ENCODE measurements around the gene ABCA6.
"Not testable (repeated sequence)": the region's sequence is repeated elsewhere in the genome, so short reads cannot be mapped to it uniquely, and the experiment has no call there.

Gene ABCA6

DNA sequence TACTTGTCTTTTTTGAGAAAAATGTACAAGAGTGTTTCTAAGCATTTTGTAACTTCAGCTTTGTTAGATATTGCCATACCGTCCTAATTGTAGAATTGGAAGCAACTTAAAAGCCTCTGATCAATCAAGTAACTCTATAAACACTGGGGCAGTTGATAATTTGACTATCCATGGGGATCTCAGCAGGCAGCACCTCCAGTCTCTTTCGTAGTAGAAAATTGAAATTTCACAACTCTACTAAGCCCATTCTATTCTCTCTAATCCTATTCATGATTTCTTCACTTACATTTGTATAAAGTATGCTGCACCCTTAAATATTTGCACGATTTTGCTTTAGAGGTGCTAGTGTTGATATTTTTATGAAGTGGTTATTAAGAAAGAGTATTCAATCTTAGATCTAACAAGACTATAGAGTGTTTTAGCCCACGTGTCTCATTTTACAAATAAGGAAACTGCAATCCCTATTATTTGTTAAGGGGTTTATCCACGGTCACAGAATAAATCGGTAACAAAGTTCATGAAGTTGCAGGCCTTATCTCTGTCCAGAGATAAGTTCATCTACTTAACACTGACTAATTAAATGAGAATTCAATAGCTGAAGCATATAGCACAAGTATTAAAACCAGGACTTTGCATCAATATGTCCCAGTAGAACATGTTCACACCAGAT, 10.9 kb downstream of the ABCA6 start:
- no peak for DNase-seq

DNA sequence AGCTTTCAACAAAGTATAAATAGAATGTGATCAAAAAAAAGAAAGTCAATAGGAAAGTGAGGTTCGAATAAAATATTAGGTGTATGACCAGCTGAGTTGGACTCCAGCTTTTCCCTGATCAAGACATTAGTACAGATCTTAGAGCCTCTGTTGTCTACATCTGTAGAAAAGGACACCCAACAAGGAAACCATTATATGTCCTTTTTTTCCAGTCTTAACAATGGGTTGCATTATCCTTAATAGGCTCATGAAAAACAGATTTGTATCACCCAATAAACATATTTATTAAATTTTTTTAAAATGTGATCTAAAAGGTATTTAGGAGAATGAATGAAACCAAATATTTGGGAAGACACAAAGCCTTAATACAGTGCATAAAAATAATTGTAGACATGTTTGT, 18.1 kb downstream of the ABCA6 start:
- no peak for DNase-seq

DNA sequence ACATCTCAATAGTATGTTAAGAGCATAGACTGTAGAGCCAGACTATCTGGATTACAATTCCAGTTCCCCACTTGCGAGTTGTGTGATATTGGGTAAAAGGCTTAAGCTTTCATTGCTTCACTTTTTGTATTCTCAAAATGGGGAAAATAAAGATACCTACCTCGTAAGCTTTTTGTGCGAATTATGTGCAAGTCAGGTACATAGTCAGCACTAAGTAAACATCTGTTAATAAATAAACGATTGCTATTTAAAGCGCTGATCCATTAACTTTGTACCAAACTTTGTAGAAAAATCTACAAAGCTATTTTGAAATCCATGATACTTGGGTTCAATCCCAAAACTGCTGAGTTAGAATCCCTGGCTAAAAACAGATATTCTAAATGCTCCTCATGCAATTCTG, 19.6 kb downstream of the ABCA6 start:
- no peak for DNase-seq

DNA sequence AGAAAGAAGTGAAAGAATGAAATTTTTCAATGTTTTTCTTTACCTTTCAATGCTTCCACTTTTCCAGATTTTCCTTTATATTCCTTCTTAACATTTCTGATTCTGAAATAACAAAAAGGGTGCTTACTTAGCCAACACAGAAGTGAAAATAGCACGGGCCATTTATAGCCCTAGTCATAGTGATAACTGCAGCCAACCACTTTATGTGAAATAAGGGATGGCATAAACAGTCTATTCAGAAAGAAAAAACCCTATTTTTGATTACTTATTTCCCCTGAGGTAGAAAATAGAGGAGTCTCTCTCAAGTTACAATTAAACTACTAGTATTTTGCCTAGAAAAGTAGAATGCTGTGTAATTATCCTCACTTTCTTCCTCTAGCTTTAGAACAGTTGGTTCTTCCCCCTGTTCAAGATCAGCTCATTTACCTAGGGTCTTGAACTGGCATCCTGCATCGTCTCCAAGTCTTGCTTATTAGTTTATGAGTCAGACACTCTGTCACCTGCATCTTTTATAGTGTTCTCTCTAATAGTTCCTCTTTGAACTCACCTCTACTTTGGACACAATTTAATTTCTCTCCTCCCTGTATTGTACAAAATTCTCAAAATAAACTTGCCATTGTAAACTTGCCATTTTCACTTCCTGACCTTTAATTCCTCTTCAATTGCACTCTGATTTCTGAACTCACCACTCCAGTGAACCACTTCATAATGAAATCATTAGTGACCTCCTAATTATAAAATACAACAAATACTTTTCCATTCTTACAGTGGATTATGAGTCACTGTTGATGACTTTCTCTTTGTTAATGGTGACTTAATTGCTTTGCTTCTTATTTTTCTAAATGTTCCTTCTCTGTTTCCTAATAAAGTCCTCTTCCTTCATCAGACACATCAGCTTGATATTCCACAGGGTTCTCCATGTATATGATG, 23.6 kb downstream of the ABCA6 start:
- no peak for DNase-seq

DNA sequence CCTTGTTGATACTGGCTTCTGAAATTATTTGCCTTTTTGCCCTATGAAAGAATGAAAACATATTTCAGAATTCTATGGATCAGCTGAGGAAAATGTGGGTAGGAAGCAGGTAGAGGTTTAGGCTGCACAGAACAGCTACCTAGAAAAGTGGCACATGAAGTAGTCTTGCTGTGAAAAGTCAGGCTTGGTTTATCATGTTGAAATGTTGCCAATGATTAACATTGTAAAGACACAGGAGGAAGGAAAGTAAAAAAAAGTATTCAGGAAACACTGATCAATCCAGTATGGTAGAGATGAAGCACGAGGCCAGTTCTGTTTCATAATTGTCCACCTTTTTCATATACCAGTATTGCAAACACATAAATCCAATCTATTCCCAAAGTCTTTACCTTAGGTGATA, 29.9 kb downstream of the ABCA6 start:
- no peak for DNase-seq

DNA sequence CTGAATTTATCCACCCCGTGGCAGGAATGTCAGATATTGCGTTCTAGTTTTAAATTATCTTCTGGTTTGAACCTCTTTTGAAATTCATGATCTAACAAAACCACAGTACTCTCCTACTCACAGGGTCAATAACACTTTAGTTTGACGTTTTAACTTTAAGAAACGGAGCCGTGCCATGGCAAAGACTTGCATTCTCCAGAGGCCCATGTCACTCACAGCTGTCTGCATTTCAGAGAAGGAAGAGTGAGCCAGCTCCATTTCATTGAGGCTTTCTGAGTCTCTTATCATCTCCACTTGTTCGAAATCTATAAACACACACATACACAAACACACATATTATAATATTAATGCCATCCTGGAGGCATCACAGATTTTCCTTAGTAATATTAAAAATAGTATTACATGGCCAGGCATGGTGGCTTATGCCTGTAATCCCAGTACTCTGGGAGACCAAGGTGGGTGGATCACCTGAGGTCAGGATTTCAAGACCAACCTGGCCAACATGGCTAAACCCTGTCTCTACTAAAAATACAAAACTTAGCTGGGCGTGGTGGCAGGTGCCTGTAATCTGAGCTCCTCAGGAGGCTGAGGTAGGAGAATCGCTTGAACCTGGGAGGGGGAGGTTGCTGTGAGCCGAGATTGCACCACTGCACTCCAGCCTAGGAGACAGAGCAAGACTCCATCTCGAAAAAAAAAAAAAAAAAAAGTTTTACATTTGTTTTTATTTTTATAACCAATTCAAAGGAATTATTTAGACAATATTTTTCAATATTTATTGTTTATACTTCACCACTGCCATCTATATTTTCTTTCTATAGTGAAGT, 35.6 kb downstream of the ABCA6 start:
- DNase-seq: no peak

DNA sequence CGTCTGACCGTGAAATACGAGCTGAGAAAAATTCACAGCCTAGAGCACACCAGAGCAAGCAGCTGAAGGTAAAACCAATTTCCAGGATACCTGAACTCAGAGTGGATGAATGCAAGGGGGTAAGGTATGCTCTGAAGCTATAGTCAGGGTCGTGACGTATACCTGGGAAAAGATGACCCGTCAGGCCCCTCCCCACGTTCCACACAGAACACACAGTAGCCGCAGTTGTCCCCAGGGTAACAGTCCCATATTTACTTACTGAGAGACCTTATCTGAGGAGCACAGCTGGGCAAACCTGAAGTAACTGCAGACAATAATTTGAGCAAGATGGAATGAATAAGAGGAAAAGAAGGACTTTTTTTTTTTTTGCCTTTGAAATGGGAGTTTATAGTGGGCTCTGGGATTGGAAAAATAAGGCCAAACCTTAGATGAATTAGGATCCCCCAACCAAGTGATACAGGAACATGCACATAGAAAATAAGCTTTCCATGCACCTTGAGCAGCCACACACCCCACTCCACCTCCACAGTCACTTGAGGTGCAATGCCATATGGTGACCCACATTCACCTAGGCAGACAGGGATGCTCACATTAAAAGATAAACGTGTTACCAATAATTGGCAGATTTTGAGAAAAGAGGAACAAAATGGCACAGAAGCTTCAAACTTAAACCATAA, 38.0 kb downstream of the ABCA6 start:
- peak; percentile 21 for DNase-seq

DNA sequence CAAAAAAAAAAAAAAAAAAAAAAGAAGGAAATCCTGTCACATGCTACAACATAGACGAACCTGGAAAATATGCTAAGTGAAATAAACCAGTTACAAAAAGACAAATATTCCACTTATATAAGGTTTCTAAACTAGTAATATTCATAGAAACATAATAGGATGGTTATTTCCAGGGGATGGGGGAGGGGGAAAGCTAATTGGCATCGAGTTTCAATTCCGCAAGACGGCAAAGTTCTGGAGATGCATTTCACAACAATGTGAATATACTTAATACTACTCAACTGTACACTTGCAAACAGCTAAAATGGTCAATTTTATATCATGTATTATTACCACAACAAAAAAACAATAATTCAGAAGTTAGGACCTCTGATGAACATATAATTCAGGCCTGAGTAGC, 43.1 kb downstream of the ABCA6 start:
- DNase-seq: no peak

DNA sequence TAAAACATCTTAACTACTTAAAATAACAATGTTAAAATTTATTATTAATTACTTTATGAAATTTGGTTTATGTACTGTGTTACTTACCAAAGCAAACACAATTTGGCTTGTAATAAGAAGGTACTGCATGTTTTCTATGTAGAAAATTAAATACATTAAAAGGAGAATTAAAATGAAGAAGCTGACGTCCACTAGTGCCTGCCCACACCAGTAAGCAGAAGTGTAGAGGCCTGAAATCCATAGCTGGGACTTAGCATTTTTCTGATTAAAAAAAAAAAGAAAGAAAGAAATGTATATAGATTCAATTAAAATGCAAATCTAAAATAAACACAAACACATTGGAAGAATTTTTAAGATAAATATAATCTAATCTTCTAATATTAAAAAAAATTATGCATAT, 45.2 kb downstream of the ABCA6 start:
- no peak for DNase-seq

DNA sequence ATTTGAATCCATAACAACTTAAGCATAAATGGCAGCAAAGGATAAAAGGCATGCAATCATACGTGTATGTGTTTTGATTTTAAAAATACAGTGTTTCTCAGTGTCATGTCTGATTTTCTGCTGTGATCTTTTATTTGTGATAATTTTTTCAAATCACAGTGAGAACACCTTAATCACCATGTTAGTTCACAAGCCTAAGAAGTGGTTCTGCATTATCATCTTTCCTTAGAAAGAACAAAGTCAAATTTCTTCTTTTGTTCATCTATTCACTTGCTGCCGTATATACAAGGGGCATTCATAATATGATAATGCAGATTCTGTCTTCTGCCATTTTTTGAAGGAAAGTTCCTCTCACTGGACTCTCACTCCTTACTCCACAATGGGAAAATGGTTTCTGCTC, 47.7 kb downstream of the ABCA6 start:
- no peak for DNase-seq

DNA sequence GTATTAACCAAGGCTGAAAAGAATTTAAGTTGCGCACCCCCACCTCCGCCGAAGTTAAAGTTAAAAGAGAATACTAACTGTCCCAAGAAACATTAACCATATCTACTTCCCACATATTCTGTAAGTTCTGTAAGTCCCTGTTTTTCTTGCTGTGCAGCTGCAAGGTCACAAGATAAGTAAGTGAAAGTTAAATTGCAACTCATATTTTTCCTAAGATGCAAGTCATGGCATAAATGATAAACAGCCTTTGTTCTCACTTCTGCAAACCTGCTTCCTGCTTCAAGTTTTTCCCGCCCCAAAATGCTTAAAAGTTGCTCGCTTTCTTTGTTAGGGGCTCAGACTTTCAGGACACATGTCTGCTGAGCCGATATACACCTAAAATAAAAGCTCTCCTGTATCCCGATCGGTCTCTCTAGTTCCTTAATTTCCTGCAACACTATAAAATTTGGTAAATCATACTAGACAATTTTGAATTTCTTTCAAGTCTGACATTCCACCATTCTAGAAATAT, 48.4 kb downstream of the ABCA6 start:
- peak; percentile 90 for DNase-seq

DNA sequence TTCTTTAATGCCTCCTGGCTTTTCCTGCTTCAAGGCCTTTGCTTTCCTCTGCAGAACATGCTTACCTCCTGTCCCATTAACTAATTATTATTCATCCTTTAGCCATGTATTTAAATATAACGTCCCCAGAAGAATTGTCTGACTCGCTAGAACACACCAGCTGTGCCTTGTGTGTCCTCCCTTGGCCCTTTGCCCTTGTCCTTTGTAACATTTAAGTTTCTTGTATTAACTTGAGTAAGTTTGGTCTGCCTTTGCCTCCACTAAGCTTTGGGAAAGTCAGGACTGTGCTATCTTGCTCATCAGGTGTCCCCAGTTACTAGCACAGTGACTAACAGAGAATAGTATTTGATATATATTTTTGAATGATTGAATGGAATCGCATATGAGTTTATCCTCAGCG, 51.3 kb downstream of the ABCA6 start:
- no peak for DNase-seq

DNA sequence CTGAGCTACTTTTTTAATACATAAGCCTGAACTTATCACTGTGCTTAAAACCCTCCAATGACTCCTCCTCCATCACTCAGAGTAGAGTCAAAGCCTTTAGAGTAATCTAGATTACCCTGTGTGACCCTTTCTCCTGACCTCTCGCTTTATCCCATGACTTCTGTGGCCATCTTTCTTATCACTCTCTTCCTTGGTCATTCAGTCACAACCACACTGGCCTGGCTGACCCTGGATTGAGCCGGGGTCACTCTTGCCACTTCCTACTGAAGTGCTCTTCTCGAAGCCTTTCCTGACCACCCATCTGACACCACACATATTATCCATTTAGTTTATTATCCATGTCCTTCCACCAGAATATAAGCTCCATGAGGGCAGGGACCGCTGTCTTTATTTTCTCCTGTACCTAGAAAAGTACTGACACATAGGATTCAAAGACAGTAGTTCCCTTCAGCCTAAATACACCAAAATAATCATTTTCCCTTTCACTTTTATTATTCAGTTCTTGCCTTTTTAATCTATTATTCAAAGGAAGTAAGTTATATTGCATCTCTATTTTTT, 53.0 kb downstream of the ABCA6 start:
- DNase-seq: no peak

DNA sequence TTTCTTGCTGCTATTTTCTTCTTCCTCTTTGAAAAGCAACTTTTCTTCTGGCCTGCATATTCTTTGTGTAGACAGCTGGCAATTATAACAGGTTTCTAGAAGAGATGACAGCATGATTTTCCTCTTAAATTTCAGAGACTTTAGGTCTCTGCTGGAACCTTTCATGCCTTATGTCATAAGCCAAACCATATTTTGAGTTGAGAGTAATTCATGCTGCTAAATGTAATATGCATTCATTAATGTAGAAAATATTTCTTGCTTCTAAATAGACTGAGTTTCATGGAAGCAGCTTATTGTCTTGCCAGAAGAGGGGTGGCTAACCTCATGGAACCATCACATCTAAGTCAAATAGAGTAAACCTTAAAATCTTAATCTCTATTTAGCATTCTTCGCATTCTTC, 55.1 kb downstream of the ABCA6 start:
- no peak for DNase-seq

DNA sequence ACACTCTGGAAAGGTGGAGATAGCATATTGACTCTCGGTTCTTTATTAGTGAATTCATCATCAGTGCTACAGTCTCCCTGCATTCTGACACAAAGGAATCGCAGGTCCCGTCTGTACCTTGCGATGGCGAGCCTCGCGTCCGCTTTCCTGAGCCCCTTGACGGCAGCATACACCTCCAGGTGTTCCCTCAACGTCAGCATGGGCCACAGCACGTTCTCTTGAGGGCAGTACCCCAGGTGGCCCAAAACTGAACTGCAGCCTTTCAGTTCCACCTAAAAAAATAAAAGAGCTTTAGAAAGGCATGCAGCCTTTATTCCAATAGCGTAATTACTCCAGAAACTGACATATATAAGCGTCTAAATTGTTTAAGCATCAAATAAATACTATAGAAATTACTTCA, 56.8 kb downstream of the ABCA6 start:
- peak; percentile 21 for DNase-seq

DNA sequence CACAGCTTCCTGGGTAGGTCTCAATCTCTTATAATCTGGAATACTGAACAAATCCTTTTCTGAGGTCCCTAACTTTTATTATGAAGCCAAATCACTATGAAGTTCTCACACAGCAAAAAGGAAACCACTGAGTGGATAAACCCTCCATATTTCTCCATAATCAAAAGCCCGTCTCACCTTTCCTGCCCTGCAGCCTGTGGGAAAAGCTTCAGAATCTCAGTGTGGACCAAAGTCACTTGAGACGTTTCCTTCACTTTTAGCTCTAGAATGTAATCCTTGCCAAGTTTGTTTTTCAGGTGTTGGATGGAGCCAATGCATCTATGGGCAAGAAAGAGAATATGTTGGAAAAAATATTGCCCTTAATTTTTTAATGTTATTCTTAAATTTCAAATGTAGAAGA, 59.0 kb downstream of the ABCA6 start:
- DNase-seq: no peak

DNA sequence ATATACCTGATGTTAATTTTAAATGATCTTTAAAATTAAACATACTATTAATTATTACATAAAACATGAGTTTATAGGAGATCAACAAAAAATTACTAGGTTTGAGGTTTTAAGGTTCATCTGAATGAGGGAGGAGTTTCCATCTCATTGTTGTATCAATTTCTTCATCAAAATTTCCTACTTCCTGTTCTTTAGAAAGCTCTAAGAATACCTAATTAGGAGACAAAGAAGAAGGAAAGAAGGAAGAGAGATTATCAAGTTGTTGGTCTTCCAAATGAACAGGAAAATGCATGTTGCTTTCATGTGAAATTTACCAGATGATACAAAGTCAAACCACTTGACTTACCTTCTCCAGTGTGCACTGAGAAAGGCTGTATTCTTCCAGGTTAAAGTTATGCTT, 62.8 kb downstream of the ABCA6 start:
- DNase-seq: no peak

DNA sequence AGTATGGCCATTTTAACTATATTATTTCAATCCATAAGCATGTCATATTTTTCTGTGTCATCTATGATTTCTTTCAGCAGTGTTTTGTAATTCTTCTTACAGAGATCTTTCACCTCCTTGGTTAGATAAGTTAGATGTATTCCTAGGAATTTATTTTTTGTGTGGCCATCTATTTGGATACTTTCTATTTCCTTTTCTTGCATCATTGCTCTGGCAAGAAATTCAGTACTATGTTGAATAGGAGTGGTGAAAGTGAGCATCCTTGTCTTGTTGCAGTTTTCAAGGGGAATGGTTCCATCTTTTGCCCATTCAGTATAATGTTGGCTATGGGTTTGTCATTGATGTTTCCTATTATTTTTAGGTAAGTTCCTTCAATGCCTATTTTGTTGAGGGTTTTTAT, 65.9 kb downstream of the ABCA6 start:
- DNase-seq: no peak

DNA sequence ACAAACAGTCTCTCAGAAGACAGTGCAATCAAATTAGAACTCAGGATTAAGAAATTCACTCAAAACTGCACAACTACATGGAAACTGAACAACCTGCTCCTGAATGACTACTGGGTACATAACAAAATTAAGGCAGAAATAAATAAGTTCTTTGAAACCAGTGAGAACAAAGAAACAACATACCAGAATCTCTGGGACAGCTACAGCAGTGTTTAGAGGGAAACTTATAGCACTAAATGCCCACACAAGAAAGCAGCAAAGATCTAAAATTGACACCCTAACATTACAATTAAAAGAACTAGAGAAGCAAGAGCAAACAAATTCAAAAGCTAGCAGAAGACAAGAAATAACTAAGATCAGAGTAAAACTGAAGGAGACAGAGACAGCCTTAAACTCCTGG, 68.3 kb downstream of the ABCA6 start:
- DNase-seq: not testable (repeated sequence)

DNA sequence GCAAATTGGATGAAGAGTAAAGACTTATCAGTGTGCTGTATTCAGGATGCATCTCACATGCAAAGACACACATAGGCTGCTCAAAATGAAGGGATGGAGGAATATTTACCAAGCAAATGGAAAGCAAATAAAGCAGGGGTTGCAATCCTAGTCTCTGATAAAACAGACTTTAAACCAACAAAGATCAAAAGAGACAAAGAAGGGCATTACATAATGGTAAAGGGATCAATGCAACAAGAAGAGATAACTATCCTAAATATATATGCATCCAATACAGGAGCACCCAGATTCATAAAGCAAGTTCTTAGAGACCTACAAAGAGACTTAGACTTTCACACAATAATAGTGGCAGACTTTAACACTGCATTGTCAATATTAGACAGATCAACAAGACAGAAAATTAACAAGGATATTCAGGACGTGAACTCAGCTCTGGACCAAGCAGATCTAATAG, 68.9 kb downstream of the ABCA6 start:
- DNase-seq: not testable (repeated sequence)

DNA sequence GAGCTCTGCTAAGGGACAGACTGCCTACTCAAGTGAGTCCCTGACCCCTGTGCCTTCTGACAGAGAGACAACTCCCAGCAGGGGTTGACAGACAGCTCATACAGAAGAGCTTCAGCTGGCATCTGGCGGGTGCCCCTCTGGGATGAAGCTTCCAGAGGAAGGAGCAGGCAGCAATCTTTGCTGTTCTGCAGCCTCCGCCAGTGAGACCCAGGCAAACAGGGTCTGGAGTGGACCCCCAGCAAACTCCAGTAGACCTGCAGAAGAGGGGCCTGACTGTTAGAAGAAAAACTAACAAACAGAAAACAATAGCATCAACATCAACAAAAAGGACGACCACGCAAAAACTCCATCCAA, 70.5 kb downstream of the ABCA6 start:
- not testable (repeated sequence) for DNase-seq
